Measurements from ENCODE around the gene ECI1. TPM values are rescaled to one million over a fixed set of nuclear protein-coding genes. Genes with fewer than 3 reads are reported as not detected.

ECI1 gene
- 81.7 and 86.7 TPM in 2 replicates for total RNA-seq

DNA sequence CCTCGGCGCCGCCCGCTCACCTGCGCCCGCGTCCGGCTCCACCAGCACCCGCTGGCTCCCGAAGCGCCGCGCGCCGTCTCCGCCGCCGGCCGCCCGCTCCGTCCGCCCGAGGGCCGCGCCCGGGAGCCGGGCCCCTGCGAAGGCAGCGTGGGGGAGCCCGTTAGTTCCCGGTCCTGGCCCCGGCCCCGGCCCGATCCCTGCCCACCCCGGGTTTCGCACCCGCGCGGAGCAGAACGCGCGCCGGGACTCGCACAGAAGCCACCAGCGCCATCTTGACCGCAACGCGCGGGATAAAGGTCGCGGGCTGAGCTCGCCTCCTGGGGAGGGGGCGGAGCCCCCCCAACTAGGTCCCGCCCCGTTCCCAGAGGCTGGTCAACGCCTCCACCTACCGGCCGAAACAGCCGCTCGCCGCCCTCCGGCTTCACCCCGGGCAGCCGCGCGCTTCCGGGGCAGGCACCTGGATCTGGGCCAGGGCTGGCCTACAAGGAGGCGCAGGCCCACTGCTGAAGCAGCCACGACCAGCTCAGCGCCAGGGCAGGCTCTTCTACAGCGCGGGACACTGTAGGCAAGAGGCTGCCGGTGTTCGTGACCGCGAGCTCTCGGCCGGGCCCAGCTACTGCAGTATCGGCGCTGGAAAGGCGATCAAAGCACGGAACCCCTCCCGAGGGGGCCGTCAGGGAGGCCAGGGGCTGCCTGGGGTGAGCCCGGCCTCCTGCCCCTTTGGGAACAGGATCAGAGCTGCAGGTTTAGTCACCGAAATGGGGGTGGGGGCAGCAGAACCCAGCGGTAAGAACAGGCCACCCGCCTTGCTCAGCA is at the start of gene ECI1:
TSS of gene ECI1 (minus strand) at position 292 of the 816 bp plus-strand sequence. CDS start at position 271, 21 bp downstream.
- Histone ChIP-seq H3K4me3 (ENCODE audit: low read depth, low read length) (peak within 1 kb of the TSS; percentile 52), H3K27me3 (ENCODE audit: control insufficient read depth, insufficient read depth, low read length) (no peaks in the 10 kb centered on the region), H3K36me3 (ENCODE audit: control insufficient read depth, insufficient read depth, low read length) (no peaks in the 10 kb centered on the region)
- TF ChIP-seq CTCF (IDR thresholded peaks at IDR 0.05; ENCODE audit: insufficient read depth, low read length, poor library complexity, severe bottlenecking): peak; percentile 76
- DNase-seq (ENCODE audit: low read depth): peak; percentile 50

DNA sequence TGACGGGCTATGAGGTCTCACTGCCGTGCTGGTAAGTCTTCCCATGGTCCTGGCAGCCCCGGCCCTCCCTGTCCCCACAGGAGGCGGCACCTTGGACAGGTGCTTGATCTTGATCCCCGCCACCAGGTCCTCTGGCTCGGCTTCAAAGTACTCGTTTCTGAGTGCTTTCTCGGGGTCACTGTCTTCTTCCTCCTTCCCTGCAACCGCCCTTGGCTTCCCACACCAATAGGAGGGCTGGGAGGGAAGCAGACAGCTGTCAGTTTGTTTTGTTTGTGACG is 48.5 kb upstream of the ECI1 start:
- Histone ChIP-seq H3K36me3 (ENCODE audit: control insufficient read depth, insufficient read depth, low read length) (no peaks in the 10 kb centered on the region), H3K27me3 (ENCODE audit: control insufficient read depth, insufficient read depth, low read length) (no peaks in the 10 kb centered on the region), H3K4me3 (ENCODE audit: low read depth, low read length) (no peak overlapping the region)
- DNase-seq (ENCODE audit: low read depth): no peak
- TF ChIP-seq CTCF (IDR thresholded peaks at IDR 0.05; ENCODE audit: insufficient read depth, low read length, poor library complexity, severe bottlenecking): no peak

GRCh38 chr16:2299121-2299914 is 47.9 kb upstream of the ECI1 start:
- TF ChIP-seq CTCF (IDR thresholded peaks at IDR 0.05; ENCODE audit: insufficient read depth, low read length, poor library complexity, severe bottlenecking): no peak

GRCh38 chr16:2298621-2299020 is 47.2 kb upstream of the ECI1 start:
- no peaks in the 10 kb centered on the region for H3K36me3 ChIP-seq (ENCODE audit: control insufficient read depth, insufficient read depth, low read length)
- DNase-seq (ENCODE audit: low read depth): no peak

More at GRCh38 chr16:2299121-2299914, 47.9 kb upstream of the ECI1 start:
- no peak for DNase-seq (ENCODE audit: low read depth)
- H3K4me3 ChIP-seq (ENCODE audit: low read depth, low read length): no peak overlapping the region
- H3K27me3 ChIP-seq (ENCODE audit: control insufficient read depth, insufficient read depth, low read length): no peaks in the 10 kb centered on the region
- H3K36me3 ChIP-seq (ENCODE audit: control insufficient read depth, insufficient read depth, low read length): no peaks in the 10 kb centered on the region

DNA sequence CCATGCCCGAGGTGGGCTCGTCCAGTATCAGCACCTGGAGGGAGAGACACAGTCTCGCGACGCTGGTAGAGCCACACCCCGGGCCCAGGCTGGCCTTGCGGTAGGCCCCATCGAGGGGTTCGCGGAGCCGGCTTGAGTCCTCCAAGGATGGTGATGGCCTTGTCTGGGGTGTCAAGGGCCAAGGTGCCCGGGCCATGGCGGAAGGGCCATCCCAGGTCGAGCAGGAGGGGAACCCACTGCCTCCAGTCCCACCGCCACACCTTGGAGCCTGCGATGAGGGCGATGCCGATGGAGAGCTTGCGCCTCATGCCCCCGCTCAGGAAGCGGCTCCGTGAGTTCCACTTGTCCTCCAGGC is 46.1 kb upstream of the ECI1 start:
- no peak for TF ChIP-seq CTCF (IDR thresholded peaks at IDR 0.05; ENCODE audit: insufficient read depth, low read length, poor library complexity, severe bottlenecking)
- H3K36me3 ChIP-seq (ENCODE audit: control insufficient read depth, insufficient read depth, low read length): no peaks in the 10 kb centered on the region
- no peak for DNase-seq (ENCODE audit: low read depth)
- no peak overlapping the region for H3K4me3 ChIP-seq (ENCODE audit: low read depth, low read length)
- no peaks in the 10 kb centered on the region for H3K27me3 ChIP-seq (ENCODE audit: control insufficient read depth, insufficient read depth, low read length)

More at GRCh38 chr16:2298621-2299020, 47.2 kb upstream of the ECI1 start:
- TF ChIP-seq CTCF (IDR thresholded peaks at IDR 0.05; ENCODE audit: insufficient read depth, low read length, poor library complexity, severe bottlenecking): no peak
- no peak overlapping the region for H3K4me3 ChIP-seq (ENCODE audit: low read depth, low read length)
- no peaks in the 10 kb centered on the region for H3K27me3 ChIP-seq (ENCODE audit: control insufficient read depth, insufficient read depth, low read length)
